Activated CD4-positive, alpha-beta T cell treated with anti-CD3 and anti-CD28 coated beads, Interleukin-2, amount 10 ng/mL, durations not matched to agents 7 days and 5 days (primary cell): Measurements from ENCODE around the gene IRF3. TPM values are rescaled to one million over a fixed set of nuclear protein-coding genes. Genes with fewer than 3 reads are reported as not detected.

Source experiments
- CTCF ChIA-PET: fragments of 350-600 bp; sonication (Branson Sonifier 250); formaldehyde crosslinking; loops from one replicate; lab custom pipeline; 2021; ENCODE audit warnings: antibody characterized with exemption; lab: Charles Lee
- POLR2A ChIA-PET: fragments of 350-600 bp; sonication (Branson Sonifier 250); formaldehyde crosslinking; loops from one replicate; lab custom pipeline; 2021; ENCODE audit warnings: antibody characterized with exemption; lab: Charles Lee
- DNase-seq: peaks from one replicate; pipeline ENCODE4 v3.0.0-alpha.2; 2020
- H3K27ac Mint-ChIP-seq: one replicate; pipeline ENCODE4 v1.8.0; 2021; ENCODE audit warnings: mild to moderate bottlenecking, moderate library complexity, mixed read lengths
- H3K27me3 Mint-ChIP-seq: one replicate; pipeline ENCODE4 v1.8.0; 2021; ENCODE audit warnings: mixed read lengths
- H3K36me3 Mint-ChIP-seq: one replicate; pipeline ENCODE4 v1.8.0; 2021; ENCODE audit warnings: low read depth, mixed read lengths
- H3K4me1 Mint-ChIP-seq: one replicate; pipeline ENCODE4 v1.8.0; 2021; ENCODE audit warnings: mixed read lengths
- H3K4me3 Mint-ChIP-seq: one replicate; pipeline ENCODE4 v1.8.0; 2021; ENCODE audit warnings: mild to moderate bottlenecking, moderate library complexity, mixed read lengths
- H3K9me3 Mint-ChIP-seq: one replicate; pipeline ENCODE4 v1.8.0; 2021; ENCODE audit warnings: mixed read lengths
- microRNA-seq: library from miRNA; unstranded; fragments of <30 nt; microRNA quantifications from one replicate; pipeline ENCODE4 v1.2.0, GENCODE V29; 2021; ENCODE audit warnings: borderline microRNAs expressed, borderline replicate concordance
- total RNA-seq, 2 experiments: library from RNA; stranded (reverse); gene quantifications; one replicate each; pipeline ENCODE4 v1.2.3, GENCODE V29; 2021

IRF3 gene
- total RNA-seq, 2 experiments from 2014 or later, result 157 to 168 TPM

GRCh38 chr19:49614096-49614833 is 51.4 kb downstream of the IRF3 start:
- ChIA-PET POLR2A (no interaction called here), CTCF (no interaction called here)
- no peaks in the 10 kb centered on the region for H3K9me3 Mint-ChIP-seq
- H3K27ac Mint-ChIP-seq, result peak overlapping the region; percentile 52
- no peaks in the 10 kb centered on the region for H3K27me3 Mint-ChIP-seq
- peaks cover 42% of the 10 kb centered on the region for H3K36me3 Mint-ChIP-seq
- H3K4me3 Mint-ChIP-seq, result no peak overlapping the region
- H3K4me1 Mint-ChIP-seq, result peaks cover 11% of the 10 kb centered on the region
- no peak for DNase-seq

GRCh38 chr19:49613374-49613773 is 52.3 kb downstream of the IRF3 start:
- Mint-ChIP-seq H3K27me3 (no peaks in the 10 kb centered on the region), H3K4me3 (no peak overlapping the region), H3K4me1 (peaks cover 11% of the 10 kb centered on the region), H3K36me3 (peaks cover 41% of the 10 kb centered on the region), H3K9me3 (no peaks in the 10 kb centered on the region), H3K27ac (no peak overlapping the region)
- DNase-seq, result no peak
- CTCF ChIA-PET, result no interaction called here
- POLR2A ChIA-PET, result no interaction called here

Small RNA genes lying within 50 kb of the gene (microRNA-seq; reads per million reads assigned to microRNA genes)
- not detected for gene MIR5088

Other genes with a start within 250 kb of the IRF3 start
- gene PTH2, start 242.4 kb downstream of the IRF3 start, total RNA-seq, result 1 to 10 TPM in 1 of 2 experiments, under 1 TPM in 1; 0.52 to 1.2 TPM
- gene GFY, start 240.5 kb downstream of the IRF3 start, total RNA-seq, result not detected
- gene SLC17A7, start 224.3 kb downstream of the IRF3 start, total RNA-seq, result under 1 TPM; 0.15 to 0.25 TPM
- 100 to 1,000 TPM; 146 to 176 TPM for gene PIH1D1, start 214.0 kb downstream of the IRF3 start, total RNA-seq
- 10 to 100 TPM; 49.2 to 60.4 TPM for gene ALDH16A1, start 212.6 kb downstream of the IRF3 start, total RNA-seq
- gene FLT3LG, start 191.6 kb downstream of the IRF3 start, total RNA-seq, result 100 to 1,000 TPM; 348 to 355 TPM
- gene RPL13A, start 178.2 kb downstream of the IRF3 start, total RNA-seq, result 1,000 to 10,000 TPM; 2,327 to 2,349 TPM
- 1,000 to 10,000 TPM; 1,996 to 2,084 TPM for gene RPS11, start 169.4 kb downstream of the IRF3 start, total RNA-seq
- 10 to 100 TPM; 25.0 to 27.4 TPM for gene FCGRT, start 153.2 kb downstream of the IRF3 start, total RNA-seq
- 1 to 10 TPM; 4.2 TPM for gene RCN3, start 137.9 kb downstream of the IRF3 start, total RNA-seq
- 100 to 1,000 TPM; 288 TPM for gene NOSIP, start 85.3 kb downstream of the IRF3 start, total RNA-seq
- gene PRRG2, start 84.5 kb downstream of the IRF3 start, total RNA-seq, result 1 to 10 TPM; 1.1 TPM
- gene PRR12, start 74.7 kb downstream of the IRF3 start, total RNA-seq, result 10 to 100 TPM; 41.5 to 45.9 TPM
- gene RRAS, start 25.7 kb downstream of the IRF3 start, total RNA-seq, result 1 to 10 TPM; 9.0 to 9.5 TPM
- gene SCAF1, start 23.6 kb downstream of the IRF3 start, total RNA-seq, result 10 to 100 TPM; 48.1 to 59.9 TPM
- 10 to 100 TPM; 73.9 to 80.7 TPM for gene BCL2L12, start 76 bp upstream of the IRF3 start, total RNA-seq
- gene PRMT1, start 11.4 kb upstream of the IRF3 start, total RNA-seq, result 100 to 1,000 TPM; 125 to 130 TPM
- gene ADM5, start 23.7 kb upstream of the IRF3 start, total RNA-seq, result 1 to 10 TPM; 3.7 to 4.9 TPM
- gene CPT1C, start 25.3 kb upstream of the IRF3 start, total RNA-seq, result 1 to 10 TPM in 1 of 2 experiments, under 1 TPM in 1; 0.79 to 1.3 TPM
- gene TSKS, start 97.4 kb upstream of the IRF3 start, total RNA-seq, result 1 to 10 TPM; 4.5 to 5.4 TPM
- 10 to 100 TPM; 77.2 to 87.9 TPM for gene AP2A1, start 101.1 kb upstream of the IRF3 start, total RNA-seq
- gene FUZ, start 147.4 kb upstream of the IRF3 start, total RNA-seq, result 10 to 100 TPM; 13.3 to 13.9 TPM
- 10 to 100 TPM; 57.9 to 62.7 TPM for gene MED25, start 152.4 kb upstream of the IRF3 start, total RNA-seq
- 10 to 100 TPM; 60.7 to 76.8 TPM for gene PTOV1, start 185.3 kb upstream of the IRF3 start, total RNA-seq
- 100 to 1,000 TPM; 105 to 131 TPM for gene PNKP, start 201.7 kb upstream of the IRF3 start, total RNA-seq
- 10 to 100 TPM; 17.5 to 18.9 TPM for gene AKT1S1, start 211.5 kb upstream of the IRF3 start, total RNA-seq
- gene TBC1D17, start 211.8 kb upstream of the IRF3 start, total RNA-seq, result 10 to 100 TPM; 33.2 to 33.8 TPM
- 1 to 10 TPM; 3.7 to 4.2 TPM for gene IL4I1, start 231.0 kb upstream of the IRF3 start, total RNA-seq